SH-SY5Y (cell line): Measurements from ENCODE around the gene RPRML.
A peak's percentile ranks its signal among the peaks of the same experiment; 100 is the strongest.

Experiments
- GATA2 ChIP-seq: IDR thresholded peaks from 2 replicates; pipeline ENCODE4 v1.6.1; 2011; ENCODE audit warnings: mild to moderate bottlenecking, low read depth, low read length
- GATA3 ChIP-seq: IDR thresholded peaks from 2 replicates; pipeline ENCODE4 v1.6.1; 2011; ENCODE audit warnings: low read depth, mild to moderate bottlenecking, low read length, moderate library complexity

The RPRML gene

DNA sequence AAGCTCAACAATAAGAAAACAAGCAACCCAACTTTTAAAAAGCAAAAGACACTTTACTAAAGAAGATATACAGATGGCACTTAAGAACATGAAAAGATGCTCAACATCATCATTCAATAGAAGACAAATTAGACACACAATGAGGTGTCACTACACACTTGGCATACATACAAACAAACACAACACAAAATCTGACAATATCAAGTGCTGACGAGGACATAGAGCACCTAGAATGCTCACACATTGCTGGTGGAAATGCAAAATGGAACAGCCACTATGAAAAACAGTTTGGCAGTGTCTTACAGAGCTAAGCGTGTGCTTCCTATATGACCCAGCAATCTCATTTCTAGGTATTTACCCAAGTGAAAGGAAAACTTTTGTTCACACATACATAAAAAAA lies 18.9 kb downstream of the RPRML start:
- TF ChIP-seq GATA2: no peak
- TF ChIP-seq GATA3: no peak

DNA sequence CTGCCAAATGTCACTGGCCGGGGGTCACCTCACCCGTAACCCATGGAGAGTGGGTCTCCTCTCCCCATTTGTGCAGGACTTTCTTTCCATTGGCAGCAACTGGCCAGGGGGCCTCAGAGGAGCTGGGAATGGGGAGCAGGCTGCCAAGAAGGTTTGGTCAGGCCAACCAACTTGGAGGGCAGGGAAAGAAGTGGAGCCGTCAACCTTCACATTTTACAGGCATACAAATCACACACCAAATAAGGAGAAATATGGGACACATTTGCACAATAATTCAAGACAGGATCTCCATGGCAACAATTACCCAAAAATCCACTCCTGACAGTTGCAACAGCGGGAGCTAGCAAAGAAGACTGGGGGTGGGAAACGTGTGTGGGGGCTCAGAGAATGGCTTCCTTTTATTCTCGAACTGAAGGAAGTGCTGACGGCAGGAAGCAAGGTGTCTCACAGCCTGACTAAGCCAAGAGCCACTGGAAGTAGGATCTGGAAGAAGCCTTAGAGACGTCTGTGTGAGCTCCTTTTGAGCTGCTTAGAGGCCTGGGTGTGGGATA lies 20.9 kb downstream of the RPRML start:
- TF ChIP-seq GATA2 (no peak), GATA3 (no peak)

DNA sequence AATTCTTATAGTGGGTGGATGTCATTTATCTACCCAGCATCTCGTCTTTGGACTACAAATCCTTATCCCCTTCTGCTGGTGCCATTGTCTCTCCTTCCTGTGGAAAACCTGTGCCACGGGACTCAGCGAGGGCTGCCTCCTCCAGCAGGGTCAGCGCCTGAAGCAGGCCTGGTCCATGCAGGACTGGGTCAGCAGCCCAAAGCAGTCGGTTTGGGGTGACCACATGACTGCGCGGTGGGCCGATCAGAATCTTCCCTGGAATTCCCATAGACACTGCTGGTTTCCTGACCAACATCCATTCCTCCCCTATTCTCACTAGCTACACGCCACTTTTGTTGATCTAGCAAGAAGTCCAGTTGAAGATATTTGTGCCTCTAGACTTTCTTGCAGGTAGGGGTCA lies 26.9 kb downstream of the RPRML start:
- TF ChIP-seq GATA2 (no peak), GATA3 (no peak)

DNA sequence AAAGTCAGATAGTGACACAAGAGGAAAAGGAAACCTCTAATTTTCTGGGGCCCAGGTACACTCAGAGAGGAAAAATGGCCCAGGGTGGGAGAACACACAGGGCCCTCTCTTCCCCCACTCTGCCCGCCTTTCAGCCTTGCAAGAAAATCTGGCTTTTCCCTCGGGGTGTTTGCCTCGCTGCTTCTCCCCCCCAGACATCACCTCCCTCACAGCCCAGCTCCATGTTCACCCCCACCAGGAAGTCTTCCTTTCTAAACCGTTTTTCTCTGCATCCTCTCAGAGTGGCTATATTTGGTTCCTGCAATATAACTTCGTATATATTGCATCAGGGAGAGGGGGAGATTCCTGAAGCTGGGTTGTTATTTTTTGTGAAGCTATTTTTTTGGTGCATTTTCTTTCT lies 27.3 kb downstream of the RPRML start:
- no peak for TF ChIP-seq GATA2
- no peak for TF ChIP-seq GATA3

DNA sequence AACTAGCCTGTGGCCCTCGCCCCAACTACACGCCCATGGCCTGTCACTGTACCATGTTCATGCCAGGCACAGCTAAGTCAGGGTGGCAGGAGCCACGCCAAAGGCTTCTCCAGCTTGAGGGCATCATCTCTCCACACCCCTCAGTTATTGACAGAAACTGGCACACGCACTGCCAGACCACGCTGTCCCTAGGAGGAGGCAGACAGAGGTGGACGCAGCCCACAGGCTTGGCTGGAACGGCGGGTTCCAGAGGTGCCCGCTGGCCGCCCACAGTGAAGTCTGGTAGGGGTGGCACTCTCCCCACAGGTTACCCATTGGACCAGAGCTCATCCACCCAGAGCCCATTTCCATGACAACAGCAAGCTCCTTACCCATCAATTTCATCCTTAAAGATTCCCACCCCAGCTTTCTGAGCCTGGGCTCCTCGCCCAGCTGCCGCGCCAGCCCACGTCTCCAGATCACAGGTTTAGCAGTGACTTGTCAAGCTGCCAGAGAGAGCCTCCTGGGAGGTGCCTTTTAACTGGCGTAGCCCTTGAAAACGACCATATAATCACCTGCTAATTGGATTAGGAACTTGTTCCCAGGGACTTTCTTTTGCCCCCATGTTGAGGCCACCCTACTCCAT lies 27.9 kb downstream of the RPRML start:
- TF ChIP-seq GATA3: no peak
- no peak for TF ChIP-seq GATA2

DNA sequence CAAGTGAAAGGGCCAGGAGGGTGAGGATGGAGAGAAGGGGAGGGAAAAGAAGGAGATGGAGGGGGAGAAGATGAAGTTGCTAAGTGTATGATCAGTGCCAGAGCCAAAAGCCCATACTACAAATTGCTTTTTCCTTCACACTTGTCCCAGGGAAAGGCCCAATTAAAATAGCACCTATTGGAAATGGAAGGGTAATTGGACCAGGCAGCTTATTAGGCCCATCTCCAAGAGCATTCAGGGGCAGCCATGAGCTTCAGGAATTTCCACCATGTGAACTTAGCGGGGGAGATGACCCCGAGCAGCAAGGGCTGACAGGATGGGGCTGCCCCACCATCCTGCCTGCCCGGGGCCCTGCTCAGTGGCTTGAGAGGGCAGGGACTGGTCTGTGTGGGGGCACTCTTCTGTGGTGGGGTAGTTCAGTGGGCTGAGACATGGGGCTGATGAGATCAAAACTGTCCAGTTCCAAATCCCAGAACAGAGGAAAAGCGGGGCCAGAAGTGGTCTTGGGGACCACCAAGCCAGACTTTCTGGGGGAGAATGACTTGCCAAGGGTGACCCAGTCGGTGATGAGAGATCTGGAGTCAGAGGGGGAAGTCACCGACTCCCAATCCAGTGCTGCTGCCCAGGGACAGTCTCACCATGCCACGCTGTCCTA lies 28.6 kb downstream of the RPRML start:
- no peak for TF ChIP-seq GATA2
- no peak for TF ChIP-seq GATA3

DNA sequence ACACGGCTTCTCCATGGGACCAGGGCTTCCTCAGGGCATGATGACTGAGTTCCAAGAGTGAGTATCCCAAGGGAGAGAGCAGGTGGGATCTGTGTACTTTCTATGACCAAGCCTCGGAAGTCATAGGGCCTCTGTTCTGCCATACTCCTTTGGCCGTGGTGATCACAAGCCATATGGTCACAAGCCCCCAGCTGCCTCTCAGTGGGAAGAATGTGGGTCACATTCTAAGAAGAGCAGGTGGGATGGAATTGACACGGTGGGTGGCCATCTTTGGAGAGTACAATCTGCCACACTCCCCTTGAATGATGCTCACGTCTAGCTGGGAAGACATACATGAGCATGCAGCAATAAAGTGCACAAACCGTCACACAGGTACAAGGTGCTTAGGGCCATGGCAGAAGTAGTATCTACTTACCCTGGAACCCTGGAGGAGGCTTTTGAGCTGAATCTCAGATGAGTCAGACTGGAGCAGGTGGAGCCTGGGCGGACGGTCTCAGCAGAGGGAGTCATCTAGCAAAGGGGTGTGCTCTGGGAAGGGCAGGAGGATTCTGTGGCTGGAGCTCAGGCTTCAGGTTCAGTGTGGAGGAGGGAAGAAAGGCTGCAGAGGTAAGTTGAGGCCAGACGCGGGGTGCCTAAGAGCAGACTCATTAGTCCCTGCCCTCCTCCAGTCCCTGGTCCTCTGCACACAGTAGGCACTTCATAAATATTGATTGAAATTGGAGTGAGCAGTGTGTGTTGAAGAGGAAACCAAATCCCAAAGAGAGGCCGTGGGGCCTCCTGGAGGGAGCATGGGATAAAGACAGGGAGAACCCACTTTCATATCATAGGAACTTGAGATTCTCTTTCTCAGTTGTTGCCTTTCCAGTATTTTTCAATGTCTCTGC lies 29.5 kb downstream of the RPRML start:
- no peak for TF ChIP-seq GATA2
- TF ChIP-seq GATA3: no peak

DNA sequence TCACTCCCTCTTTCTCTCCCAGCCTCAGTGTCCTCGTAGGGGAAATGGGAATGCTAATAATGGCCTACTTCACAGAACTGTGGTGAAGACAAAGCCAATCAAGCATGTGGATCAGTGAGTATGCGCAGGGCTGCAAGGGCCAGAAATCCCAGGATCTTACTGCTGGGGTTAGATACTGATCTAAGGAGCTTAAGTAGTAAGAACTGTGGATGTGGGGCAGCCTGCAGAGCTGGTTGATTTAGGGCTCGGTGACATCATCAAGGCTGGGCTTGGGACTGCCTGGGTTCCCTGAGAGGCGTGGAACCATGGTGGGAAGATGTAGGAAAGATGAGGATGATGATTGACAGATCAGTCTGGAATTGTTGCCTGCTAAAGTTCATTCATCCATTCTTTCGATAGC lies 30.5 kb downstream of the RPRML start:
- no peak for TF ChIP-seq GATA3

DNA sequence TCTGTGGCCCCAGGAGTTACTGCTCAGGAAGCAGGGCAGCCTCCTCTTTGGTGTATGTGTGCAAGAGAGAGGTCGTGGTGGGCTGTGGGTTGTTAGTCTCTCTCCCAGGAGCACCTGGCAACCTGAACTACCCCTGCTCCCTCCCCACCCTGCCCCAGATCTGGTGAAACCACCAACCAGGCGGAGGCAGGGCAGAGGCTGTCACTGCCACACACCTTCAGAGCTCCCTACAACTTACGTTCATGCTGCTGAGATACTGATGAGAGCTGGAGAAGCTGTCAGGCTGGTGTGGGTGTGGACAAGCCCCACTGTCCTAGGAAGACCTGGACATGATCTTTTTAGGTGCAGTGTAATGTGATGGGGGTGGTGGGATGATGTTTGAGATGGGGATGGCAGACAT lies 31.8 kb downstream of the RPRML start:
- TF ChIP-seq GATA2 (no peak), GATA3 (no peak)

DNA sequence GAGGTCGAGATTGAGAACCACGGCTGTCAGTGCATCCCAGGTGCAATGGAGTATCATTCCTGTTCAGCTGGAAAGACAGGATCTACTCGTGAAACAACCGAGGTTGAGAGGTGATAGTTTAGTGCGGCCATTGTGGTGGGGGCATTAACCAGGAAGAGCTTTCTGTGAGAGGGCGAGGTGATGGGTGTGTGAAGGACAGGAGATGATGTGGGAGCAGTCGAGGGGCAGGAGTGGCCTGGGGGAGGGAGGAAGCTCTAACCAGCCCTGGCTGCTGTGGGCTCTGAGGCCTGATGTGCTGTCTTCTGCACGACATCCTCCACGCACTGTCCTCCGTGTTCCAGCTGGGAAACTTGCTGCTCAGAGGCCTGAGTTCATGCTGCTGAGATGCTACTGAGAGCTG lies 34.1 kb downstream of the RPRML start:
- TF ChIP-seq GATA2: no peak
- TF ChIP-seq GATA3: no peak

DNA sequence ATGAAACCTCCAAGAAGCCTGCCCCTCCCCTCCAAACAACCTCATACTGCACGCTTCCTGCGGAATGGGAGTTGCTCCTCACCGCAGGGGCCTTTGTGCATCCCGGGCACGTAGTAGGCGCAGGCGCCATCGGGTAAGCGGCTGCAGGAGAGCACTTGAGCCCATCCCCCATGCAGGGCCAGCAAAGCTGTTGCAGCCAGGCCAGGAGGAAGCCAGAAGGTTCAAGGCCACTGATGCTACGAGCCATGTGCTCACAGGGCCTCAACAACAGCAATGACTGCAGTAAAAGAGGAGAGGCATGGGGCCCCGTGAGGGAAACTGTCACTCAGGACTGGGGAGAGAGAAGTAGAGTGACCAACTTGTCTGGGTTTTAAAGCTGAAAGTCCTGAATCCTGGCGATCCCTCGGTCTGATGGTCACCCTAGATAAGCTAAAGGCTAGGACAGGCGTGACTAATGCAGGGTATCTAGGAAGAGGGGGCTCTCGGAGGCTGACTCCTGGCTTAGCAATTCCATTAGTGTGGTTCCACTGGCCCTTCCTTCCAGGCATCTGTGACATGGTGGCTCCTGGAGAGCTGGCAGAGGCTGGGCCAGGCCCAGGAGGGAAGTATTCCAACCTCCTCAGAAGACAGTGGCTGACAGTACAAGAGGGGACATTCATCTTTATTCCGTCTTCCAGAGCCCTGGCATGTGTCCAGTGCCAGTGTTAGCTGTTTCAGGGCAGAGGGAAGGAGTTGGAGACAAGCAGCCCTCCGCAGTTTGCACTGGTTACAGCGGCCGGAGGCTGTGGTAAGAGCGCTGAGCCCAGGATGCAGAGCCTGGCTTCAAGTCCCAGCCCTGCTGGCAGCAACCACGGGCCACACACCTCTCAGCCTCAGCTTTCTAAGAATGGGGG lies 35.3 kb downstream of the RPRML start:
- no peak for TF ChIP-seq GATA3
- TF ChIP-seq GATA2: peak; percentile 84

DNA sequence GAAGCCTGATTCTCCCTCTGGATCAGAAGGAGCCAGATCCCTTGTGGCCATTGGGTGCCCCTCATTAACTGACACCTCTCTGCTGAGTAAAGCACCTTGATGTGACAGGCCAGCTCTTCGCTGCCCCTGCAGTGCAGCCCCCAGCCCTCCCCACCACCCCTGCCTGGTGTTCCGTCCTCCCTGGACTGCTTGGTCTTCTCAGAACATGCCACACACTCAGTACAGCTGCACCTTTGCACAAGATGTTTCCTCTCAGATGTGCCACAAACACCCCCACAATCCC lies 35.9 kb downstream of the RPRML start:
- TF ChIP-seq GATA2: no peak
- no peak for TF ChIP-seq GATA3

DNA sequence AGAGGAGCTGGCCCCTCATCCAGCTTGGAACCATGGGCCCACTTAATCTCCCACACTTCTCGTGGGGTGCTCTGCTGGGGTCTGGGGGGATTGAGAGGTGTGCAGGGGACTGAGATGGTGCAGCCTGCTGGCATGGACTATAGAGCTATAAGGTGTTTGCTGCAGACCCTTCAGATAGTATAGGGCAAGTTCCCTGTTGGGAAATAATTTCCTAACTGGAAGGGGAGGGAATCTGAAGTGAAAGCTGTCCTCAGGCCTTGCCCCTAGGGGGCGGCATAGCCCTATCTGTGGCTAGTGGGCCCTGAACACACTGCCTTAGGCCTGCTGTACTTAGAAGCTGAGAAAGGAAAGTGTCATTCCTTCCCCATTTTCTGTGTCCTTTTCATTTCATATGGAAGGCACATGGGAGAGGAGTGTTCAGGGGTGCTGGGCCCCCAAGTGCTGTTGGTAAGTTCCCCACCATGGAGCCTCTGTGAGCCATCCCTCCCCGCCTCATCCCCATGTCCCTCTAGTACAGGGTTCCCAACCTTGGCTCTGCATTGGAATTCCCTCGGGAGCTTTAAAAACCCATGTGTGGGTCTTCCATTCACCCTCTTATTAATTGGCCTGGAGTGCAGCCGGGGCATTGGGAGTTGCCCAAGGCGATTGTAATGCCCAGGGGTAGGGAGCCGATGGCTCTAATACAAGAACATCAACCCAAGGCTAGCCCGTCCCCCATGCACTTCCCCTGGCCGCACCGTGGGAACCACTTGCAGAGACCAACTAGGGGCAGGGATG lies 36.4 kb downstream of the RPRML start:
- TF ChIP-seq GATA2 (no peak), GATA3 (no peak)
